ENCODE data around the gene COL10A1. TPM values are rescaled to one million over a fixed set of nuclear protein-coding genes. Genes with fewer than 3 reads are reported as not detected.
A peak's percentile ranks its signal among the peaks of the same experiment; 100 is the strongest.
"Not testable (repeated sequence)": the region's sequence is repeated elsewhere in the genome, so short reads cannot be mapped to it uniquely, and the experiment has no call there.

COL10A1 gene
- total RNA-seq, 1 donor from 2014 or later = 0.14 TPM

- Mint-ChIP-seq H3K4me1 (ENCODE audit: unreplicated experiment) (peaks cover 18% of the 10 kb centered on the region), H3K36me3 (no peaks in the 10 kb centered on the region), H3K27me3 (no peaks in the 10 kb centered on the region), H3K9me3 (peaks cover 6% of the 10 kb centered on the region), H3K4me3 (no peak overlapping the region), H3K27ac (no peak overlapping the region)
- no peak for DNase-seq (ENCODE audit: extremely low spot score, unreplicated experiment)
- TF ChIP-seq, protein P1, sequence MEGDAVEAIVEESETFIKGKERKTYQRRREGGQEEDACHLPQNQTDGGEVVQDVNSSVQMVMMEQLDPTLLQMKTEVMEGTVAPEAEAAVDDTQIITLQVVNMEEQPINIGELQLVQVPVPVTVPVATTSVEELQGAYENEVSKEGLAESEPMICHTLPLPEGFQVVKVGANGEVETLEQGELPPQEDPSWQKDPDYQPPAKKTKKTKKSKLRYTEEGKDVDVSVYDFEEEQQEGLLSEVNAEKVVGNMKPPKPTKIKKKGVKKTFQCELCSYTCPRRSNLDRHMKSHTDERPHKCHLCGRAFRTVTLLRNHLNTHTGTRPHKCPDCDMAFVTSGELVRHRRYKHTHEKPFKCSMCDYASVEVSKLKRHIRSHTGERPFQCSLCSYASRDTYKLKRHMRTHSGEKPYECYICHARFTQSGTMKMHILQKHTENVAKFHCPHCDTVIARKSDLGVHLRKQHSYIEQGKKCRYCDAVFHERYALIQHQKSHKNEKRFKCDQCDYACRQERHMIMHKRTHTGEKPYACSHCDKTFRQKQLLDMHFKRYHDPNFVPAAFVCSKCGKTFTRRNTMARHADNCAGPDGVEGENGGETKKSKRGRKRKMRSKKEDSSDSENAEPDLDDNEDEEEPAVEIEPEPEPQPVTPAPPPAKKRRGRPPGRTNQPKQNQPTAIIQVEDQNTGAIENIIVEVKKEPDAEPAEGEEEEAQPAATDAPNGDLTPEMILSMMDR (conservative IDR thresholded peaks at IDR 0.05) = peak; percentile 73
Observed at GRCh38 chr6:116096979-116097816, 28.7 kb downstream of the COL10A1 start.

DNA sequence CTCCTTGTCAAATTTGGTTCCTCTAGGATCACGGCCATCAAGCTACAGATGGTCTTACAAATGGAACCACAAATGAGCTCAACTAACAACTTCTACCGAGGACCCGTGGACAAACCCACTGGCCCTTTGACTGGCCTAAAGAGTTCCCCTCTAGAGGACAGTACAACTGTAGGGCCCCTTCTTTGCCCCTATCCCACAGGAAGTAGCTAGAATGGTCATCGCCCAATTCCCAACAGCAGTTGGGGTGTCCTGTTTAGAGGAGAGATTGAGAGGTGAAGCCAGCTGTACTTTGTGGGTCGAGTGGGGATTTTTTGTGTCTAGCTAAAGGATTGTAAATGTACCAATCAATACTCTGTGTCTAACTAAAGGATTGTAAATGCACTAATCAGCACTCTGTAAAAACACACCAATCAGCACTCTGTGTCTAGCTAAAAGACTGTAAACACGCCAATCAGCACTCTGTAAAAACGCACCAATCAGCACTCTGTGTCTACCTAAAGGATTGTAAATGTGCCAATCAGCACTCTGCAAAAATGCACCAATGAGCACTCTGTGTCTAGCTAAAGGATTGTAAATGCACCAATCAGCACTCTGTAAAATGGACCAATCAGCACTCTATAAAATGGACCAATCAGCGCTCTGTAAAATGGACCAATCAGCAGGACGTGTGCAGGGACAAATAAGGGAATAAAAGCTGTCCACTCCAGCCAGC is 29.7 kb downstream of the COL10A1 start:
- DNase-seq (ENCODE audit: extremely low spot score, unreplicated experiment); H3K4me3 Mint-ChIP-seq; H3K27ac Mint-ChIP-seq; H3K36me3 Mint-ChIP-seq; H3K9me3 Mint-ChIP-seq; H3K4me1 Mint-ChIP-seq (ENCODE audit: unreplicated experiment); H3K27me3 Mint-ChIP-seq: not testable (repeated sequence)

GRCh38 chr6:116094041-116094440 is 31.9 kb downstream of the COL10A1 start:
- Mint-ChIP-seq H3K27ac (no peak overlapping the region), H3K4me1 (ENCODE audit: unreplicated experiment) (no peaks in the 10 kb centered on the region), H3K27me3 (no peaks in the 10 kb centered on the region), H3K36me3 (no peaks in the 10 kb centered on the region), H3K9me3 (peaks cover 12% of the 10 kb centered on the region), H3K4me3 (no peak overlapping the region)
- DNase-seq (ENCODE audit: extremely low spot score, unreplicated experiment) = no peak
- TF ChIP-seq, protein P1 (conservative IDR thresholded peaks at IDR 0.05) = no peak

DNA sequence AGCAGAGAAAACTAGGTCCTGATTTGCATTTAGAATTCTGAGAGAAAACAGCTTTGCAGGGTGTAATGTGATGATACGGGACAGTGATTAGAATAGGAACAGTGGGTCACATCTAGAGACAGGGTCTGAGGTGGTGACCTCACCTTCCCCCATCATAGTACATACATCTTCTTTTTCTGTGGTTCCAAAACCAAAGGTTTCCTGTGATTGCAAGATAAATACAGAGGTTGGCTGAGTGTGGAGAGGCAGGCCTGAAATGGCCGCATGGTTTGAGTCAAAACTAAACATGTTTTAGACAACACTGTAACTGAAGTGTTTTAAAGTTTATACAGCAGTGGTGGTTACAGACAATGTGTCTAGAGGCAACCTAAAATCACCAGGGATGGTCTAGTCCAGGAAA is 35.7 kb downstream of the COL10A1 start:
- no peaks in the 10 kb centered on the region for H3K36me3 Mint-ChIP-seq
- H3K27me3 Mint-ChIP-seq = no peaks in the 10 kb centered on the region
- TF ChIP-seq, protein P1 (conservative IDR thresholded peaks at IDR 0.05) = no peak
- H3K9me3 Mint-ChIP-seq = peaks cover 13% of the 10 kb centered on the region
- H3K27ac Mint-ChIP-seq = no peak overlapping the region
- no peak for DNase-seq (ENCODE audit: extremely low spot score, unreplicated experiment)
- H3K4me1 Mint-ChIP-seq (ENCODE audit: unreplicated experiment) = no peaks in the 10 kb centered on the region
- H3K4me3 Mint-ChIP-seq = no peak overlapping the region

DNA sequence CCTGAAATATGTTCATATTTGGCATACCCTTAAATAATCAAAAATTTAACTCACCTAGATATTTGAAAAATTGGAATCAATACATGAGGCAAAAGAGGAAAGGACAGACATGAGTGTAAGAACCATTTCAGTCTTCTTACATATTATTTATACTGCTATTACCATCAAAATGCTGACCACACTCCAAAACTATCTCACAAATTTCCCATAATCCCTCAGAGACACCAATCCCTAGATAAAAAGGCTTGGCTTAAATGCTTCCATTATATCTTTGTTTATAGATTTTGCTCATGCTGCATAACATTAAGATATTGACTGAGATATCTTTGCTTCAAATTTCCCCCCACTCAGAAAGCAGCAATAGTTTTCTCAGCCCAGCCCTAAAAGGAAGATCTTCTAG is 37.0 kb downstream of the COL10A1 start:
- no peak for DNase-seq (ENCODE audit: extremely low spot score, unreplicated experiment)
- TF ChIP-seq, protein P1 (conservative IDR thresholded peaks at IDR 0.05) = no peak
- Mint-ChIP-seq H3K9me3 (peaks cover 13% of the 10 kb centered on the region), H3K27ac (no peak overlapping the region), H3K4me3 (no peak overlapping the region), H3K4me1 (ENCODE audit: unreplicated experiment) (no peaks in the 10 kb centered on the region), H3K36me3 (no peaks in the 10 kb centered on the region), H3K27me3 (no peaks in the 10 kb centered on the region)

DNA sequence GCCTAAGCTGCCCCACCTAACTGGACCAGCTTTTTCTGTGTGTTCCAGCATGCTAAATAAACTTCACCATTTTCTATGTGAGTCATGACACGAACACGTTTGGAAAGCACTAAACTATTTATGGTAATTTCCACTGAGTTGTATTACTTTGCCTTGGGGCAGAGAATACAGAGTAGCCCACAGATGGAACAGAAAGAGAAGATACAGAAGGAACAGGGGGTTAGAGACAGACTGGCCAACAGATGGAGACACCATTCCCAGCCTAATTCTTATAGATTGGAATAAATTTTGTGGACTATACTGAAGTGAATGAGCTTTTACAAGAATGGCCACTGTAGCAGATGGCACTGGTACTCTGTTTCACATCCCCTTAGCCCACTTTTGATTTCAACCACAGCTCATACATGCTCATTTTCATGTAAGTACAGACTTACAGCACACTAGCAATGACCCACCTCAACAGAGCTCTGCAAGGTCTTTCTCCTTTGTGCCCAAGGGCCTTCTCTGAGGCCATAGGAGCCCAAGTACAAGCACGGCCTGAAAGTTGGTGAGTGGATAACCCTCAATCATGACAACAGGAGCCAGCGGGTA is 38.4 kb downstream of the COL10A1 start:
- Mint-ChIP-seq H3K4me3 (no peak overlapping the region), H3K27ac (no peak overlapping the region), H3K27me3 (no peaks in the 10 kb centered on the region), H3K9me3 (peaks cover 7% of the 10 kb centered on the region), H3K4me1 (ENCODE audit: unreplicated experiment) (no peaks in the 10 kb centered on the region), H3K36me3 (no peaks in the 10 kb centered on the region)
- TF ChIP-seq, protein P1 (conservative IDR thresholded peaks at IDR 0.05) = no peak
- DNase-seq (ENCODE audit: extremely low spot score, unreplicated experiment) = no peak

Measured in type B pancreatic cell (in vitro differentiated cells).